H4 (cell line): Measurements from ENCODE around the gene HYOU1. TPM values are rescaled to one million over a fixed set of nuclear protein-coding genes. Genes with fewer than 3 reads are reported as not detected.
"Not testable (repeated sequence)": the region's sequence is repeated elsewhere in the genome, so short reads cannot be mapped to it uniquely, and the experiment has no call there.

ENCODE experiments used
- DNase-seq: peaks from one replicate; pipeline ENCODE4 v3.0.0-alpha.2; 2015; ENCODE audit warnings: low spot score
- total RNA-seq: library from RNA; depleted of rRNA; stranded (reverse); fragments of >200 nt; shearing (Covaris generic); gene quantifications from 2 replicates; pipeline ENCODE4 v1.2.3, GENCODE V29; 2014; rRNA removed

HYOU1 gene, protein sequence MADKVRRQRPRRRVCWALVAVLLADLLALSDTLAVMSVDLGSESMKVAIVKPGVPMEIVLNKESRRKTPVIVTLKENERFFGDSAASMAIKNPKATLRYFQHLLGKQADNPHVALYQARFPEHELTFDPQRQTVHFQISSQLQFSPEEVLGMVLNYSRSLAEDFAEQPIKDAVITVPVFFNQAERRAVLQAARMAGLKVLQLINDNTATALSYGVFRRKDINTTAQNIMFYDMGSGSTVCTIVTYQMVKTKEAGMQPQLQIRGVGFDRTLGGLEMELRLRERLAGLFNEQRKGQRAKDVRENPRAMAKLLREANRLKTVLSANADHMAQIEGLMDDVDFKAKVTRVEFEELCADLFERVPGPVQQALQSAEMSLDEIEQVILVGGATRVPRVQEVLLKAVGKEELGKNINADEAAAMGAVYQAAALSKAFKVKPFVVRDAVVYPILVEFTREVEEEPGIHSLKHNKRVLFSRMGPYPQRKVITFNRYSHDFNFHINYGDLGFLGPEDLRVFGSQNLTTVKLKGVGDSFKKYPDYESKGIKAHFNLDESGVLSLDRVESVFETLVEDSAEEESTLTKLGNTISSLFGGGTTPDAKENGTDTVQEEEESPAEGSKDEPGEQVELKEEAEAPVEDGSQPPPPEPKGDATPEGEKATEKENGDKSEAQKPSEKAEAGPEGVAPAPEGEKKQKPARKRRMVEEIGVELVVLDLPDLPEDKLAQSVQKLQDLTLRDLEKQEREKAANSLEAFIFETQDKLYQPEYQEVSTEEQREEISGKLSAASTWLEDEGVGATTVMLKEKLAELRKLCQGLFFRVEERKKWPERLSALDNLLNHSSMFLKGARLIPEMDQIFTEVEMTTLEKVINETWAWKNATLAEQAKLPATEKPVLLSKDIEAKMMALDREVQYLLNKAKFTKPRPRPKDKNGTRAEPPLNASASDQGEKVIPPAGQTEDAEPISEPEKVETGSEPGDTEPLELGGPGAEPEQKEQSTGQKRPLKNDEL
- total RNA-seq: 134 and 143 TPM in 2 replicates

DNA sequence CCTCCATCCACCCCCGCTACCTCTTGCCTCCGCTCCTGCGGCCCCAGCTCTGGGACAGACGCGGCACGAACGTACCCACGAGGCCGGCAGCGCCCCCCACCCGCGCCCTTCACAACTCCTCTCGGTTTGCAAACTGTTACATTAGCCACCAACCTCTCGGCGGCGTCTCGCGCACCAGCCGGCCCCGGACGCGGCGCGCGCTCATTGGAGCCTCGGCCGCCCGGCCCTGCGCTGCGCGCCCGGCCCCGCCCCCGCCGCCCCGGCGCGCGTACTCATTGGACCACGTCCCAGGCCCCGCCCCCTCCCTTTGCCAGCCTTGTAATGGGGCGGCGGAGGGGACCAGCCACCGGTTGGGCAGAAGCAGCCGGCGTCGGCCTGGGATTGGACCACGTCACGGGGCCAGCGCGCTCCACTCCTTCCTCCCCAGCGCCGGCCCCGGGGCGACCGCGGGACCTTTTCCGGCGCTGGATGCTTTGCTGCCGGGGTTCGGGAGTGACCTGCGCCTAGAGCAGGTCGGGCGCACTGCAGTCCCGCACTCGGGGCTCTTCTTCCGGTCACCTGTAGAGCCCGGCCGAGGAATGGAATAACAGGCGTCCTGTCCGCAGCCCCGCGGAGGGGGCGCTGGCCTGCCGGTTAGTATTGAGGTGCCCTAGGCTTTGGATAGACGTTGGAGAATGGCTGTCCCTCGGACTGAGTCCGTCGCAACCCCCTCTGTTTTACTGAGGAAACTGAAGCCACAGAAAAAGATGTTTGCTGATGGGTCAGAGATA is at the start of gene HYOU1:
Gene HYOU1, minus strand, starts transcription at position 206 of the 770 bp plus-strand sequence. CDS start 1,045 bp downstream, outside the sequence.
- peak; percentile 93 for DNase-seq

DNA sequence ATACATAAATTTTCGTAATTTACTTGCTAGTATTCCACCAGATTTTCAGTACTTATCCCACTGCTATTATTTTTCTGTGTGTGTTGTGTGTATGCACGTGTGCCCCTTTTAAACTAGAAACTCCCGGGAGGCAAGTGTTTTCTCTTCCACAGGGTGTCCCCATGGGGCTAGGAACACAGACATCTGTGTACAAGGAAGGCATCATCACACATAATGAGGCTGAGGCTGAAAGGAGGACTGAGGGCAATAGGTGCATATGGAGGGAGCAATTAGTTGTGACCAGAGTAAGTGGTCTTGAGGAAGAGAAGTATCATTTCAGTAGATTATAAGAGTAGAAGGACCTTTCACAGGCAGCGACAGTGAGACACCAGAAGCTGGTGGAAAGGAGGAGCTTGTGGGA is 46.8 kb upstream of the HYOU1 start:
- no peak for DNase-seq

DNA sequence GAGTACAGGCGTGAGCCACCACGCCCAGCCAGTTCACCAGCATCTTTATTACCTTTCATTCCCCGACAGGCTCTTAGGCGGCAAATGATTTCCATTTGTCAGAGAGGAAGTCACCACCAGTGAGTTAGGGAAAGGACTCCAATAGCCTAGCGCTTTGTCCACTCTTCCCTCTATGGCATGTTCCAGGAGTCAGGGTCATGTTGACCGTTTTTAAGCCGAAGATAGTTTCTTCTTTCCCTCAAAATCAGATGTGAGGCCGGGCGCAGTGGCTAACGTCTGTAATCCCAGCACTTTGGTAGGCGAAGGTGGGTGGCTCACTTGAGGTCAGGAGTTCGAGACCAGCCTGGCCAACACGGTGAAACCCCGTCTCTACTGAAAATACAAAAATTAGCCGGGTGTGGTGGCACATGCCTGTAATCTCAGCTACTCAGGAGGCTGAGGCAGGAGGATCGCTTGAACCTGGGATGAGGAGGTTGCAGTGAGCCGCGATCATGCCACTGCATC is 46.2 kb upstream of the HYOU1 start:
- DNase-seq: not testable (repeated sequence)

DNA sequence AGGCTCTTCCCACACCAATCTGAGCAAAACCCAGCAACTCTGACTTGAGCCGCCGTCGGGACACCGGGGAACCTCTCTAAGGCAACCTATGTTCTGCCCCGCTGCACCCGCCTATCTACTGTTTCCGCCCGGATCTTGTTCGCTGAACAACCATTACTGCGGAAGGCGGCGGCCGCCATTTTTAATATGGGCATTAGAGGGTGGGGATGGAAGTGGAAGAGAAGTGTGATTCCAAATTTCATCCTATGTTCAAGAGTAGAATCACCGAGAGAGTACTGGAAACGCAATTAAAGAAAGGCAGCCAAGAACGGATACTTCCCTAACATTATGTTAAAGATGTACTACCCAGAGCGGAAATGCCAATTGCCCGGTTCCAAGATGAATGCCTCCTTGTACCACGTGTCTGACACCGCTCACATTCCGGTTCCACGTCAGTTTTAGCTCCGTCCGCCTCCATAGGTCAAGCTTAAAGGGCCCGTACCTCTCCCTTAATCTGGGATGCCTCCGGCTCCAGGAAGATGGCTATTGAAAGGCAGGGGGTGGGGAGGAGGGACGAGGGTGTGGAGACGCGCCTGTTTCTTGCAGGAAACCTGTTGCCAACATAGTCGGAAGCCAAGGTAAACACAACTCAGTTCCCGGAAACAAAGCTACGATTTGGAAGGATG is 44.9 kb upstream of the HYOU1 start, which contains the start of gene DPAGT1:
Gene DPAGT1, minus strand, starts transcription at position 95 of the 665 bp plus-strand sequence. CDS start 198 bp downstream, outside the sequence.
- peak; percentile 96 for DNase-seq

DNA sequence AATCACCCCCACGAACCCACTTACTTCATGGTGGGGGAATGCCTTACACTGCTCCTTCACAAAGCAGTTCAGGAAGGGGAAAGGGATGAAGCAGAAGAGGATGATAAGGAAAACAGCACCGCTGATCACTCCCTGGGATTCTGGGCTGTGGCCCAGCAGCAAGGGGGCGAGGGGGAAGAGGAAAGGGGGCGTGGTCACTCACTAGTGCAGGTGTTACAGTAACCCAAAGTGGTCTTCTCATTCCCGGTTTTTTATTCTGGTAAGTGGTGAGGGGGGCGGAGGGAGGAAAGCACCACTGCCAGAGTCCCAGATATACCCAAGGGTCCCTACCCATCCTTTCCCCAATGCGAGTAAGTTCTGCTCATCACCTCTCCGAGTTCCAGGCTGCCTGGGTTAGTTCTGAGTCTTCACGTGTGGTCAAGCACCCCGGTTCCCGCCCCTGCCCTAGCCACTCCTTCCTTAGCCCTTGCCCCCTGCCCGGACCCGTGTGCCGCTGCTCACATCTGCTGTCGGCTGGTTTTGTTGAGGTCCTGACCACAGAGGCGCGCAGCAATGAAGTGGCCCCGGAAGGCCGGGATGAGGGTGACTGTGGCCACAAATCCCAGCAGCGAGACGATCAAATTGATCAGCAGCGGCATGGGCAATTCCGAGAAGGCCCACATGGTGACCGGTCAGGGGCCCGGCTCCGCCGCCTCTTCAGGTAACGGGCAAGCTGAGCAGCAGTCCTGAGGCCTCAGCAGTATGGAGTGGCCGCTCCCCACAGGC is 44.2 kb upstream of the HYOU1 start:
- DNase-seq: no peak

DNA sequence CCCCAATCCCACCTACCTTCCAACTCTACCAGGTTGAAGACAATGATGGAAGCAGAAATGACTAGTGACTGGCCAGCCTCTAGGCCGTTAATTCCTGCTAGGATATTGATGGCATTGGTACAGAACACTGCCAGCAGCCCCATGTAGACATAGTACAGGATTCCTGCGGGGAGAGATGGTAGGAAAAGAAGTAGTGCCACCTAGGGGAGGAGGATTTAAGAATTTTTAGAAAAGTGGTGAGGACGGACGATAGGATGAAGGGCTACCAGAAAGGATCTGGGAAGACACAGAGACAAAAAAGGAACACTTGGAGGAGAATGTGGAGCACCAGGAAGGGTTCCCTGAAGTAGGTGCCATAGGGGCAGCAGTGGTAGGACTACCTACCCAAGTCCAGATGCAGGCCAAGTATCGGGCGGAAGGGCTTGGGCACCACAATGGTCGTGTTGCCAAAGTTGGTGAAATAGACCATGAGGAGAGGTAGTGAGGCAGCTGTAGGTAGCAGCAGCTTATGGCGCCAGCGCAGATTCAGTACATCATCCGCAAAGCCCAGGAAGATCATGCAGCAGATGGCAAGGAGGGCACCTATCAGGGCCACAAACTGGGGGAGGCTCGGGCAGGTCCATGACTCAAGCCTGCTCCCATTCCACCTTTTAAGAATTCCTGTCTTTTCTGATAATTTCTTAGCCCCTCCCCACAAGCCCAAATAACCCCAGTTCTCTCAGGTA is 43.4 kb upstream of the HYOU1 start:
- peak; percentile 42 for DNase-seq

DNA sequence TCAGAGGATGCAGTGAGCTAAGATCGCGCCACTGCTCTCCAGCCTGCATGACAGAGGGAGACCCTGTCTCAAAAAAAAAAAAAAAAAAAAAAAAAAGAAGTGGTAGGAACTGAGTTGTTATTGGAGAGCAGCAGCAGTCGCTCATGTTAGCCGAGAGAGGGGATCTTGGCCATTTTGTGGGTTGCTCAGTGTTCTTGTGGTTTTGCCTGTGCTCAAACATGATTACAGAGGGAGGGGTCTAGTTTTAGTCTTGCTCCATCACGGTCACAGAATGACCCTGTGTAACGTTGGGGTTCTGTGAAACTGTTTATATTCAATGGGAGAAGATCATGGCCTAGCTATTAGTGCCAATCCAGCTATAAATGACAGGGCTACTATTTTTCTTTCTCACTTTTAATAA is 42.7 kb upstream of the HYOU1 start:
- no peak for DNase-seq

DNA sequence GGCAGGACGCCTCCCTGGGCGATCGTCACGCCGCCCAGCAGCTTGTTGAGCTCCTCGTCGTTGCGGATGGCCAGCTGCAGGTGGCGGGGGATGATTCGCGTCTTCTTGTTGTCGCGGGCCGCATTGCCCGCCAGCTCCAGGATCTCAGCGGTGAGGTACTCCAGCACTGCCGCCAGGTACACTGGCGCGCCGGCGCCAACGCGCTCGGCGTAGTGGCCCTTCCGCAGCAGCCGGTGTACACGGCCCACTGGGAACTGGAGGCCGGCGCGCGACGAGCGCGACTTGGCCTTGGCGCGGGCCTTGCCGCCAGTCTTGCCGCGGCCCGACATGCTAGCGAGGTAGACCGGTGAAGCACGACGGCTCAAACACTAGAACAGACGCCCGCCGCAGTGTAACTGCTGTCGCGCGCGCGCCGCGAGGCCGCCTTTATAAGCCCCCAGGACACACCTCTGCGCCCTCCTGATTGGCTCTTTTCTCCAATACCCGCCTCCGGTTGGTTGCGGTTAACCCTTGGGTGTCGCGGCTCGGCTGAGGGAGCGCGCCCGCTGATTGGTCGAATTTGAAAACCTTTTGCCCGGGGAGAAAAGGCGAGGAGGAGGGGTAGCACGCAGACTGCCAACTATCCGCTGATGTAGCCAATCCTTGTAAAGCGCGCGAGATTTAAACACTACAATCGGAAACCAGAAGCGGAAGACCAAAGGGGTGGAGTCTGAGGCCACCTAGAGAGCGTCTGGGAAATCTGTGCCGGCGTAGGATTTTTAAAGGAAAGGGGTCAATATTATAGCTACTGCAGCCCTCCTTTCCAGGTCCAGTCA is 38.3 kb upstream of the HYOU1 start:
- peak; percentile 99 for DNase-seq

DNA sequence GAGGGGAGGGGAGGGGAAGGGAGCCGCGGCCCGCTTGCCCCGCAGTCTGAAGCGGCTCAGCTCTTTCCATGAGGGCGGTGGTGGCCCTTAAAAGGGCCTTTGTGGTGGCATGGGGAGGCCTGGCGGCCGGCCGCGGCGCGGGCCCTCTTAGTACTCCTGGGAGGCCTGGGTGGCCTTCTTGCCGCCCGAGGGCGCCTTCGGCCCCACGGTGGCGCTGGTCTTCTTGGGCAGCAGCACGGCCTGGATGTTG is 37.7 kb upstream of the HYOU1 start:
- DNase-seq: peak; percentile 73

DNA sequence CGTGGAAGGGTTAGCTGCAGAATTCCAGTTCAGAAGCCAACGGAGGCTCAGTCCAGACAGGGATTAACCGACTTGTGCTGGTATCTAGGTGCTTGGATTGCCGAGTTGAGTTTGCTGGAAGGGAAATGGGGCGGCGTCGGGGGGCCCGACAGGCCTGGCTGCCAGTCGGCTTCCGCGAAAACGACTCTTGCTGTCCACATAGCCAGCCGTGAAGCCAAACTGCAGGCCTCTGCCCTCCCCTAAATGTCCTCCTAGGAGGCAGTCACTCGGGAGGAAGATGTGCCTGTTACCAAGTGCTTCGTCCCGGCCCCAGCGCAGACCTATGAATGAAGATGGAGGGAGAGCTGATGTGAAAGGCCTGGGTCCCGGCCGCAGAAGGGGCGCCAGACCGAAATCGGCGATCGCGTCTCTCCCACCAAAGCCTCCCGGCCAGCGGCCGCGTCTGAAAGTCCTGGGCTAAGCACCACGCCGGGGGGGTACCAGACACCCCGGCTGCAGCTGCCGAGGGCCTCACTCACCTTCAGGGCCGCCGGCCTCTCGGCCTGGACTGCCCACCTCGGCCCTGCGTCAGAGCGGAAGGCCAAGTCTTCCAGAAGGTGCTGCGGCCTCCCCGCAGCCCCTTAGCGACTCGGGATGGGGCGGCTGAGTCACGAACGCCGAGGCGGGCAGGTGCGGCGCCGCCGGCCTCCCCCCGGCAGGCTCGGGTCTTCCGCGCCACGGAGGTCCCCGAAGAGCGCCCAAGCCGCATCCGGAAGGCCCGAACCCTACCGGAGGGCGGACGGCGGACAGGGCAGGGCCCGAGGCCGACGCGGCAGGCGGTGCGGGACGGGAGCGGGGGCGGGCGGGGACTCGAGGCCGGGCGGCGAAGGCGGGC is 37.2 kb upstream of the HYOU1 start:
- no peak for DNase-seq

DNA sequence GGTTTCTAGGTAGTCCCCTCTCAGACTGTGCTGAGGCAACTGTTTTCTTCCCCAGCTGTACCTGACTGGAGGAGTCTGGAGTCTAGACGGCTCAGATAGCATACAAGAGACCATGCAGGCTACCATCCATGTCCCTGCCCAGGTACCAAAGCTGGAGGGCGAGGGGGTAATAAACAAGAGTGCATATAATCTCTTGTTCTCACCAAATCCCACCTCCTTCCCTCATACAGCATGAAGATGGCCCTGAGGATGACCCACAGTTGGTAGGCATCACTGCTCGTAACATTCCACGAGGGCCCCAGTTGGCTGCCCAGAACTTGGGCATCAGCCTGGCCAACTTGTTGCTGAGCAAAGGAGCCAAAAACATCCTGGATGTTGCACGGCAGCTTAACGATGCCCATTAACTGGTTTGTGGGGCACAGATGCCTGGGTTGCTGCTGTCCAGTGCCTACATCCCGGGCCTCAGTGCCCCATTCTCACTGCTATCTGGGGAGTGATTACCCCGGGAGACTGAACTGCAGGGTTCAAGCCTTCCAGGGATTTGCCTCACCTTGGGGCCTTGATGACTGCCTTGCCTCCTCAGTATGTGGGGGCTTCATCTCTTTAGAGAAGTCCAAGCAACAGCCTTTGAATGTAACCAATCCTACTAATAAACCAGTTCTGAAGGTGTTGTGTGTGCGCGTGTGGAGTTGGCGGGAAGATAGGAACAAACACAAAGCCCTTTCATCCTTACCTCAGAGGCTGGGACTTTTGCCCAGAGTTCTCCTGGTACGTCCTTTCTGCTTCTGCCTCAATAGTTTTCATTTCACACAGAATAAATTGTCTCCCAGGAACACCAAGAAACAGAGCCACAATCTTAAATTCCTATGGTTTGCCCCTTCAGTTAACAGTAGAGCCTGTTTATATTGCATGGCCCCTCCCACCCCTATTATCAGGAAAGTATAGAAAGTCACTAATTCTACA is 36.2 kb upstream of the HYOU1 start:
- DNase-seq: no peak

DNA sequence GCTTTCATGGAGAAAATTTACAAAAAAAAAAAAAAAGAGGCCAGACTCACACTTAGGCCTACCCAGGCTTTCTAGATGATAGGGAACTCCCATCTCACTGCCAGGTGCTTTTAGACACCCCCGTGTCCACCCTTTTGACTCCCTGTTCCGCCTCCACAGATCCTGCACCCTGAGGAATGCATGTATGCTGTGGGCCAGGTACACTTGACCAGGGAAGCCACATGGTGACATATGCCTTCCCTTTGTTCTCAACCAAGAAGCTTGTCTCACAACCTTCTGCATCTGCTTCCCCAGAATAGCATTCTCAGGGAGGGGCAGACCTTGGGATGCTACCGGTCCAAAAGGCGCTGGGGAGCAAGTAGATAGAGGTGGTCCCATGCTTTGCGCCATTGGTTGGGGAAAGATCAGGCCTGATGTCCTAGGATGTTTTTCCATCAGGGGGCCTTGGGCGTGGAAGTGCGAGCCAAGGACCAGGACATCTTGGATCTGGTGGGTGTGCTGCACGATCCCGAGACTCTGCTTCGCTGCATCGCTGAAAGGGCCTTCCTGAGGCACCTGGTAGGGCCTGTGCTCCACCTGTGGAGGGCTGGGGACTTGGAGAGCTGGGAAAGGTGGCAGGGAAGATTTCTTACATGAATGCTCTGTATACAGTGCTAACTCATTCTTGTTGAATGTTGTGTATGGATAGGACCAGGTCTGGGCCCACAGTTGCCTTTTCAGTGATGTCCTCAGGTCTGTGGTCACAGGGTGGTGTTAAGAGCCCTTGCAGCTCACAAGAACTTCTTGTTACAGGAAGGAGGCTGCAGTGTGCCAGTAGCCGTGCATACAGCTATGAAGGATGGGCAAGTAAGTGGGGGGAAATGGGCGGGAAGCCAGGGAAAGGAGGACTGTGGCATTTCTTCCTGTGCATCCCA is 35.2 kb upstream of the HYOU1 start:
- DNase-seq: no peak

DNA sequence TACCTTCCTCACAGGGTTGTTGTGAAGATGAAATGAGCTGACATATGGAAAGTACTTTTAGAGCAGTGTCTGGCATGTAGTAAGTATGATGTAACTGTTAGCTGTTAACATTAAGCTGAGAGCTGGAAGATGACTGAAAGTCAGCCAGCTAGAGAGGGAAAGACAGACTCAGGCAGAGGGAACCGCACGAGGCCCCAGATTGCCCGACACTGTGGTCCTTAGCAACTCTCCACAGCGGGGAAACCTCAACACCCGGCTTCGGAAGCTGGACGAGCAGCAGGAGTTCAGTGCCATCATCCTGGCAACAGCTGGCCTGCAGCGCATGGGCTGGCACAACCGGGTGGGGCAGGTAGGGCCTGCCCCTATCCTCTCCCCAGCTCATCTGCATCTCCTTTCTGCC is 34.2 kb upstream of the HYOU1 start:
- DNase-seq: no peak

DNA sequence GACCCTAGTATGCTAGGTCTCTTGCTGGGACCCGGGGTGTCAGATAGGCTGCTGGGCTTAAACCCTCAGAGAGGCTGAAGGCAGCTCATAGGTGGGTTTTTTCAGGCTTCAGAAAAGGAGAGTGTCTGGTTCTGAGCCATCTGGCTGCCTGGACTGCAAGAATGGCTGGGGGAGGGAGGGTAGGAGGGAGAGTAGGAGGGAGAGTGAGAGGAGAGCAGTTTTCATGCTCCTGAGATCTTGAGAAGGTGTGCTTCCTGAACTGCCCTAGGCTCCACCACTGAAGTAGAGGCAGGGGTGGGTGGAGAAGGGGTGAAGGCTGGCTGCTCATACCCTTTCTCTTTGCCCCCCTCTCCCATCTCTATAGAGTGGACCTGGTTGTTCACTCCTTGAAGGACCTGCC is 32.3 kb upstream of the HYOU1 start:
- no peak for DNase-seq

DNA sequence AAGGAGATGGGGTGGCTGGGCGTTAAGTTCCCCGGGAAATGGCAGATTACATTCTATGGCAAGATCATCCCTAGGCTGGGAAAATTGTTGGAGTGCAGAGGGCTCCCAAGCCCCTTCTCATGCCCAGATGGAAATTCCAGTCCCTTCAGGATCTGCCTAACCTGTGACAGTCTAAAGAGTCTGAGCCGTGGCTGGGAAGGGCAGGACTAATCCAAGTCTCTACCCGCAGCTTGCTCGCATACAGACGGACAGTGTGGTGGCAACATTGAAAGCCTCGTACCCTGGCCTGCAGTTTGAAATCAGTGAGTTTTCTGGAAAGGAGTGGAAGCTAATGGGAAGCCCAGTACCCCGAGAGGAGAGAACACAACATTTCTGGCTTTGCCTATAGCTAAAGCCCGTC is 31.4 kb upstream of the HYOU1 start:
- no peak for DNase-seq
